ENCODE measurements around the gene MBD5.

MBD5 gene

DNA sequence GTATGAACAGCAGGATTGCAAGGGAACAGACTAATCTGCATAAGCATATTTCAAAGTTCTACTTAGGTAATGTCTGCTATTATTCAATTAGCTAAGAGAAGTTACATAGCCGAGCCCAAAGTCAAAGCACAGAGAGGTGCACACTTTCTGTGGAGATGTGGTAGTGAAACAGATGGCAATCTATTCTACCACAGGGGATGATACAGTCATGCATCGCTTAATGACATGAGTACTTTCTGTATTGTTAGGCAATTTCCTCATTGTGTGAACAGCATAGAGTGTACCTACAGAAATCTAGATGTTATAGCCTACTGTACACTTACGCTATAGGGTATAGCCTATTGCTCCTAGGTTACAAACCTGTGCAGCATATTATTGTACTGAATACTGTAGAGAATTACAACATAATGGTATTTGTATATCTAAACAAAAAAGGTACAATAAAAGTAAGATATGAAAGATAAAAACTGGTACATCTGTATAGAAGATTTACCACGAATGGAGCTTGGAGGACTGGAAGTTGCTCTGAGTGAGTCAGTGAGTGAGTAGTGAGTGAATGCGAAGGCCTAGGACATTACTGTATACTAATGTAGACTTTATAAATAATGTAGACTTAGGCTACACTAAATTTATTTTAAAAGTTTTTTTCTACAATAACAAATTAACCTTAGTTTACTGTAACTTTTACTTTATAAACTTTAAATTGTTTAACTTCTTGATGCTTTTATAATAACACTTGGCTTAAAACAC, 197.6 kb downstream of the MBD5 start:
- TF ChIP-seq ZNF274 (IDR thresholded peaks at IDR 0.05; ENCODE audit: low read depth, low read length): no peak
- TF ChIP-seq SUZ12 (IDR thresholded peaks at IDR 0.05; ENCODE audit: extremely low read depth, insufficient read depth, insufficient read length): no peak
- TF ChIP-seq YY1 (IDR thresholded peaks at IDR 0.05; ENCODE audit: insufficient read depth, insufficient read length): no peak
- H3K36me3 ChIP-seq (ENCODE audit: insufficient read depth, insufficient read length, low read length): no peaks in the 10 kb centered on the region

DNA sequence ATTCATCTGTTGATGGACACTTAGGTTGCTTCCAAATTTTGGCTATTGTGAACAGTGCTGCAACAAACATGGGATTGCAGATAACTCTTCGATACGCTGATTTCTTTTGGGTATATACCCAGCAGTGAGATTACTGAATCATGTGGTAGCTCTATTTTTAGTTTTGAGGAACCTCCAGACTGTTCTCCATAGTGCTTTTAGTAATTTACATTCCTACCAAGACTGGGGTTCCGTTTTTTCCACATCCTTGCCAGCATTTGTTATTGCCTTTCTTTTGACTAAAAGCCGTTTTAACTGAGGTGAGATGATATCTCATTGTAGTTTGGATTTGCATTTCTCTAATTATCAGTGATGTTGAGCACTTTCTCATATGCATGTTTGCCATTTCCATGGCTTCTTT, 200.3 kb downstream of the MBD5 start:
- H3K9ac ChIP-seq (ENCODE audit: insufficient read length, low read depth): no peak overlapping the region
- no peak for TF ChIP-seq ZNF274 (IDR thresholded peaks at IDR 0.05; ENCODE audit: low read depth, low read length)
- no peak for TF ChIP-seq SUZ12 (IDR thresholded peaks at IDR 0.05; ENCODE audit: extremely low read depth, insufficient read depth, insufficient read length)
- TF ChIP-seq YY1 (IDR thresholded peaks at IDR 0.05; ENCODE audit: insufficient read depth, insufficient read length): no peak
- H3K4me1 ChIP-seq (ENCODE audit: insufficient read depth, insufficient read length): no peaks in the 10 kb centered on the region
- no peak overlapping the region for H3K4me3 ChIP-seq (ENCODE audit: insufficient read length, low read depth)
- DNase-seq (ENCODE audit: low read depth, low spot score): no peak
- no peaks in the 10 kb centered on the region for H3K36me3 ChIP-seq (ENCODE audit: insufficient read depth, insufficient read length, low read length)
- H3K9me3 ChIP-seq (ENCODE audit: insufficient read depth, low read length): no peaks in the 10 kb centered on the region; the same call in 1 of the 2 replicates
- H3K27me3 ChIP-seq (ENCODE audit: insufficient read depth, insufficient read length): no peaks in the 10 kb centered on the region

More for the DNA sequence above, 197.6 kb downstream of the MBD5 start:
- H3K9ac ChIP-seq (ENCODE audit: insufficient read length, low read depth): no peak overlapping the region
- no peak overlapping the region for H3K4me3 ChIP-seq (ENCODE audit: insufficient read length, low read depth)
- no peaks in the 10 kb centered on the region for H3K4me1 ChIP-seq (ENCODE audit: insufficient read depth, insufficient read length)
- no peak for DNase-seq (ENCODE audit: low read depth, low spot score)
- H3K9me3 ChIP-seq (ENCODE audit: insufficient read depth, low read length): no peaks in the 10 kb centered on the region; the same call in 1 of the 2 replicates
- no peaks in the 10 kb centered on the region for H3K27me3 ChIP-seq (ENCODE audit: insufficient read depth, insufficient read length)

DNA sequence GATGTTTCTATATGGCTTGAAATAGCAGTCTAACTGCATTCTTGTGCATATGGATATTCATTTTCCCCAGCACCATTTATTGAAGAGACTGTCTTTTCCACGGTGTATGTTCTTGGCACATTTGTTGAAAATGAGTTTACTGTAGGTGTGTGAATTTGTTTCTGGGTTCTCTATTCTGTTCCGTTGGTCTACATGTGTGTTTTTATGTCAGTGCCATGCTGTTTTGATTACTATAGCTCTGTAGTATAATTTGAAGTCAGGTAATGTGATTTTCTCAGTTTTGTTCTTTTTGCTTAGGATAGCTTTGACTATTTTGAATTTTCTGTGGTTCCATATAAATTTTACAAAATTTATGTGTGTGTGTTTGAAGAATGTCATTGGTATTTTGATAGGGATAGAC, 201.0 kb downstream of the MBD5 start:
- H3K4me3 ChIP-seq (ENCODE audit: insufficient read length, low read depth): no peak overlapping the region
- H3K9me3 ChIP-seq (ENCODE audit: insufficient read depth, low read length): no peaks in the 10 kb centered on the region; the same call in 1 of the 2 replicates
- TF ChIP-seq ZNF274 (IDR thresholded peaks at IDR 0.05; ENCODE audit: low read depth, low read length): no peak
- TF ChIP-seq SUZ12 (IDR thresholded peaks at IDR 0.05; ENCODE audit: extremely low read depth, insufficient read depth, insufficient read length): no peak
- no peak for TF ChIP-seq YY1 (IDR thresholded peaks at IDR 0.05; ENCODE audit: insufficient read depth, insufficient read length)
- H3K4me1 ChIP-seq (ENCODE audit: insufficient read depth, insufficient read length): no peaks in the 10 kb centered on the region
- H3K9ac ChIP-seq (ENCODE audit: insufficient read length, low read depth): no peak overlapping the region
- H3K36me3 ChIP-seq (ENCODE audit: insufficient read depth, insufficient read length, low read length): no peaks in the 10 kb centered on the region
- no peaks in the 10 kb centered on the region for H3K27me3 ChIP-seq (ENCODE audit: insufficient read depth, insufficient read length)
- no peak for DNase-seq (ENCODE audit: low read depth, low spot score)

DNA sequence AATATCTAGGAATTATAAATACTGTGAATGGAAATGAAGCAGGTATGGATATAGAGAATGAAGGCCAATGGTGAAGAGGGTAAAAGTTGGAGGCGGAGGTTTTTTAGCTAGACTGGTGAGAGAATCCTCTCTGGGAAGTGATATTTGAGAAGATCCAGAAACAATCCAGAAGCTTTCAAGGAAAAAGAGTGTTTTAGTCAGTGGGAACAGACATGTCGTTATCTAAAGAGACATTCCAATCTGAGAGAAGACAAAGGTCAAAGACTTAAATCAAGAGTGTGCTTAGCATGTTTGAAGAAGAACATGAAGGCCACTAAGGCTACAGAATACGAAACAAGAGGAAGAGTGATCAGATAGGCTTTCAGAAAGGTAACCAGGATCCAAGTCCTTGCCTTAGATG, 211.0 kb downstream of the MBD5 start:
- no peak overlapping the region for H3K4me3 ChIP-seq (ENCODE audit: insufficient read length, low read depth)
- no peak overlapping the region for H3K9ac ChIP-seq (ENCODE audit: insufficient read length, low read depth)
- no peak for DNase-seq (ENCODE audit: low read depth, low spot score)
- no peaks in the 10 kb centered on the region for H3K9me3 ChIP-seq (ENCODE audit: insufficient read depth, low read length)
- TF ChIP-seq ZNF274 (IDR thresholded peaks at IDR 0.05; ENCODE audit: low read depth, low read length) (no peak), YY1 (IDR thresholded peaks at IDR 0.05; ENCODE audit: insufficient read depth, insufficient read length) (no peak), SUZ12 (IDR thresholded peaks at IDR 0.05; ENCODE audit: extremely low read depth, insufficient read depth, insufficient read length) (no peak)
- no peaks in the 10 kb centered on the region for H3K4me1 ChIP-seq (ENCODE audit: insufficient read depth, insufficient read length)
- H3K27me3 ChIP-seq (ENCODE audit: insufficient read depth, insufficient read length): no peaks in the 10 kb centered on the region
- no peaks in the 10 kb centered on the region for H3K36me3 ChIP-seq (ENCODE audit: insufficient read depth, insufficient read length, low read length)

DNA sequence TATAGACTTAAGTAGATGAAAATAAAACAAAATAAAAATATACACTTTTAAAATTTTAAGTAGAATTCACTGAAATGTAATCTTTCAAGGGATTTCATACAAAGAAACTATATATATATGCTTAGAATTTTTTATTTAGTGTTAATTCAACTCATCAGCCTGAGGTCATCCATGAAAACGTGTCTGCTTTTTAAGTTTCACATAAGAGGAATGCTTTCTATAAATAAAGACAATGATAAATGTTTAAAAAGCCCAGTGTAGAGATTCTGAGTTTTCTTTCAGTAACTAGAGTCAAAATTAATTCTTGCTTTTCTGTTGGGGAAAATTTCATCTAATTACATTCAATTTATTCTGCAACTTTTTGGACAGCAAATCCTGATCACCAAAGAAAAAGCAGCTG, 213.3 kb downstream of the MBD5 start:
- DNase-seq (ENCODE audit: low read depth, low spot score): no peak
- no peaks in the 10 kb centered on the region for H3K27me3 ChIP-seq (ENCODE audit: insufficient read depth, insufficient read length)

DNA sequence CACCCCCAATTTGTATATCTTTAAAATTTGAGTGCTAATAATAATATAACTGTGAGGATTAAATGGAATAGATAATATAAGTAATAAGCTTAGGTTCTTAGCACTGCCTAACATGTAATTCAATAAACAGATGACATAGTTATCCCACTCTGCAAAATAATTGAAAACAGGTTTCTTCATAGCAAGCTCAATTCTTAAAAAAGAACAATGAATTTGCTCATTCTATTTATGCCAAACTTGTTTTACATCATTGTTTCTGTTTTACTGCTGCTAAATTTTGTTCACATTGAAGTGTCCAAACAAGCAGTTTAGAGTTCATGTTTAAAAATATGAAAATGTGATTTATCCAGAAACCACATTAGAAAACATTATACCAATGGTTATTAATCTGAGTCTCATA, 217.0 kb downstream of the MBD5 start:
- Histone ChIP-seq H3K4me3 (ENCODE audit: insufficient read length, low read depth) (no peak overlapping the region), H3K27me3 (ENCODE audit: insufficient read depth, insufficient read length) (no peaks in the 10 kb centered on the region)

More for the DNA sequence above, 213.3 kb downstream of the MBD5 start:
- H3K9ac ChIP-seq (ENCODE audit: insufficient read length, low read depth): no peak overlapping the region
- no peak for TF ChIP-seq SUZ12 (IDR thresholded peaks at IDR 0.05; ENCODE audit: extremely low read depth, insufficient read depth, insufficient read length)
- no peak overlapping the region for H3K4me3 ChIP-seq (ENCODE audit: insufficient read length, low read depth)
- H3K4me1 ChIP-seq (ENCODE audit: insufficient read depth, insufficient read length): no peaks in the 10 kb centered on the region
- H3K36me3 ChIP-seq (ENCODE audit: insufficient read depth, insufficient read length, low read length): no peaks in the 10 kb centered on the region
- H3K9me3 ChIP-seq (ENCODE audit: insufficient read depth, low read length): peaks cover 6% of the 10 kb centered on the region; the same call in 1 of the 2 replicates

DNA sequence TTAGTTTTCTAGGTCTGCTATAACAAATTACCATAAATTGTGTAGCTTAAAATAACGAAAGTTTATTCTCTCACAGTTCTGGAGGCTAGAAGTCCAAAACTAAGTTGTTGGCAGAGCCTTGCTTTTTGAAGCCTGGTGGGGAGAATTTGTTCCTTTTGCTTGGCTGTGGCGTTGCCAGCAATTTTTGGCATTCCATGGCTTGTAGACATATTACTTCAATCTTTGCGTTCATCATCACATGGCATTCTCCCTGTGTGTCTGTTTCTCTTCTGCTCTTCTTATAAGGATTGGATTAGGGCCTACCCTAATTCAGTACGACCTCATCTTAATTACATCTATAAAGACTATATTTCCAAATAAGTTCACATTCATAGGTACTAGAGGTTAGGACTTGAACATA, 217.7 kb downstream of the MBD5 start:
- DNase-seq (ENCODE audit: low read depth, low spot score): no peak
- H3K4me3 ChIP-seq (ENCODE audit: insufficient read length, low read depth): no peak overlapping the region
- no peaks in the 10 kb centered on the region for H3K27me3 ChIP-seq (ENCODE audit: insufficient read depth, insufficient read length)
- no peaks in the 10 kb centered on the region for H3K4me1 ChIP-seq (ENCODE audit: insufficient read depth, insufficient read length)
- no peak overlapping the region for H3K9ac ChIP-seq (ENCODE audit: insufficient read length, low read depth)
- peaks cover 6% of the 10 kb centered on the region for H3K9me3 ChIP-seq (ENCODE audit: insufficient read depth, low read length)
- TF ChIP-seq ZNF274 (IDR thresholded peaks at IDR 0.05; ENCODE audit: low read depth, low read length) (no peak), YY1 (IDR thresholded peaks at IDR 0.05; ENCODE audit: insufficient read depth, insufficient read length) (no peak), SUZ12 (IDR thresholded peaks at IDR 0.05; ENCODE audit: extremely low read depth, insufficient read depth, insufficient read length) (no peak)
- no peaks in the 10 kb centered on the region for H3K36me3 ChIP-seq (ENCODE audit: insufficient read depth, insufficient read length, low read length)

More for the DNA sequence above, 217.0 kb downstream of the MBD5 start:
- no peak overlapping the region for H3K9ac ChIP-seq (ENCODE audit: insufficient read length, low read depth)
- no peaks in the 10 kb centered on the region for H3K36me3 ChIP-seq (ENCODE audit: insufficient read depth, insufficient read length, low read length)
- H3K4me1 ChIP-seq (ENCODE audit: insufficient read depth, insufficient read length): no peaks in the 10 kb centered on the region
- DNase-seq (ENCODE audit: low read depth, low spot score): no peak
- H3K9me3 ChIP-seq (ENCODE audit: insufficient read depth, low read length): peaks cover 6% of the 10 kb centered on the region
- no peak for TF ChIP-seq YY1 (IDR thresholded peaks at IDR 0.05; ENCODE audit: insufficient read depth, insufficient read length)
- TF ChIP-seq ZNF274 (IDR thresholded peaks at IDR 0.05; ENCODE audit: low read depth, low read length): no peak
- TF ChIP-seq SUZ12 (IDR thresholded peaks at IDR 0.05; ENCODE audit: extremely low read depth, insufficient read depth, insufficient read length): no peak

All from NT2/D1 (cell line).